Activated T-cell treated with anti-CD3 and anti-CD28 coated beads for 48 hours (primary cell): ENCODE data around the gene TRIM34.
"Not testable (repeated sequence)": the region's sequence is repeated elsewhere in the genome, so short reads cannot be mapped to it uniquely, and the experiment has no call there.

ENCODE experiments used
- DNase-seq: peaks from one replicate; pipeline ENCODE4 v3.0.0-alpha.2; 2020; ENCODE audit warnings: low read depth

The TRIM34 gene, protein sequence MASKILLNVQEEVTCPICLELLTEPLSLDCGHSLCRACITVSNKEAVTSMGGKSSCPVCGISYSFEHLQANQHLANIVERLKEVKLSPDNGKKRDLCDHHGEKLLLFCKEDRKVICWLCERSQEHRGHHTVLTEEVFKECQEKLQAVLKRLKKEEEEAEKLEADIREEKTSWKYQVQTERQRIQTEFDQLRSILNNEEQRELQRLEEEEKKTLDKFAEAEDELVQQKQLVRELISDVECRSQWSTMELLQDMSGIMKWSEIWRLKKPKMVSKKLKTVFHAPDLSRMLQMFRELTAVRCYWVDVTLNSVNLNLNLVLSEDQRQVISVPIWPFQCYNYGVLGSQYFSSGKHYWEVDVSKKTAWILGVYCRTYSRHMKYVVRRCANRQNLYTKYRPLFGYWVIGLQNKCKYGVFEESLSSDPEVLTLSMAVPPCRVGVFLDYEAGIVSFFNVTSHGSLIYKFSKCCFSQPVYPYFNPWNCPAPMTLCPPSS

DNA sequence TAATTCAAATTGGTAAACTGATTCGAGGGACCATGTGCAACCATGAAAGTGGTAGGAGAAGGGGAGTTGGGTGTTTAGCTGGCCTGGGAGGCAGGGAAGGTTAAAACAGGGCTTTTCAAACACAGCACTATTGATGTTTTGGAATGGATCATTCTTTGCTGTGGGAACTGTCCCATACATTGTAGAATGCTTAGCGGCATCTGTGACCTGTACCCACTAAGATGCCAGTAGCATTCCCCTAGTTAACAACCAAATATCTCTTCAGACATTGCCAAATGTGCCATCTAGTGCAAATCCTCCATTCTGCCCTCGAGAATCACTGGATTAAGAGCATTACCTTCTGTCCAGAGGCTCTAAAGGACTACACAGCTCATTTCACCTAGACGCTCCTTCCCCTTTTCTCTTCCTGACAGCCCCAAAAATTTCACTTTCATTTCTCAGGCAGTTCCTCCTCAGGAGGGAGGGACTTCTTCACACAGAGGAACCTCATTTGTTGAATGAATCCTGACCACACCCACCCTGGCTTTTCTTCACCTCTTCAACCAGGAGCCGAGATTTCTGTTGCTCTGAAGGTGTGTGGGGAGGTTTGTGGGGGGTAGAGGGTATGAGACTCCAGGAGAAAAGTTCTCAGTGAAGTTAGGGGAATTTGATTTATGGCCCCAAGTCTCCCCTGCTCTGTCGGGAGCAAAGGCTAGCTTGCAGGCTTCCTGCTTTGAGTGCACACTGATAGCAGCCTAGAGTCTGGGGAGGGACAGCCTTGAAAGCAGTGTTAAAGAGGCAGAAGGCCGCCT is at the start of gene TRIM34:
TRIM34 (plus strand) TSS at position 513 of the 791 bp plus-strand sequence. CDS start 7,331 bp downstream, outside the sequence.
- DNase-seq: peak; percentile 30

DNA sequence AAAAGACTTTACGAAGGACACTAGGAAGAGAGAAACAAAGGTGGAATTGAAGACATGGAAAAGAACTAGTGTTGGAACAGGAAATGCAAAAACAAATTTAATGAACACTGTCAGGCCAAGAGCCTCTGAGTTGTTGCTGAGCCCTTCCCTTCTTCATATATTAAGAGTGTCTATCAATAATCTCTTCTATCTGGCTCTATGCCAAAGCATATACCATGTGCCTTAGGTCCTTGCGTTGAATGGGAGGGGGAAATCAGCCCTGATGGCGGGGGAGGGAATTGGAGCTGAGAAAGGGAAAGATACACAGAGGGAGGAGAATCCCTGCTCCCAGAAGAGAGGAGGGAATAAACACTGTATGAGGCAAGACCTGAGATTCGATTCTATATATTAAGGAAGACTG is 49.6 kb upstream of the TRIM34 start:
- no peak for DNase-seq

DNA sequence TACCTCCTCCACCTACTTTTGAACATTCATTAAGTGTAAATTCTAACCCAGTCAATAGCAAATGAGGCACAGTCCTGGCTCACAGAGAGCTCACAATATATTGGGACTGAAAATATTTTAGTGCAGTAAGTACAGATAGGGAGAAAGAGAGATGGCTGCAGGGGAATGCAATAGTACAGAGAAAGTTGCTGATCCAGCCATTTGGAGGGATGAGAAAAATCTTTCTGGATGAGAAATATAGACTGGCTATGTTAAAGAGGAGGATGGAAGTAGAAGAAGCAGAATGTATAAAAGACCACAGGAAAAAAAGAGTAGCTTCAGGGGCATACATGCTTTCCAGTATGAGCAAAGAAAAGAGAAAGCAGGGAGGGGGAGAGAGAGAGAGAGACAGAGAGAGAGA is 47.7 kb upstream of the TRIM34 start:
- DNase-seq: no peak

DNA sequence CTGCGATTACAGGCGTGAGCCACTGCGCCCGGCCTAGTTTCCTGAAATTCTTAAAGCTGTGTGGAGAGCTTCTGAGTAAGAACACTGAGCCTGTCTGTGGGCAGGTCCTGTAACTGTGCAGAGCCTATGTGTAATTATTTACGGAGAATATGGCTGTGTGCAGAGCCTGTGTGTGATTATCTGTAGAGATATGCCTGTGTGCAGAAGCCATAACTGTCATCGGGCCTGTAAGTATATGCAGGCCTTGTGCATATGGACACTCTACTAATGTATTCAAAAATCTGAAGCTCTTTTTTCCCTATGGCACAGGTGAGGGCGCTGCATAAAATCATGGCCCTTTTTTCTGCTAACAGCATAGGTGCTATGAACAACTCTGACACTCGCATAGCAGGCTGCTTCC is 44.2 kb upstream of the TRIM34 start, which contains the start of gene OR52B6:
OR52B6 (plus strand) TSS at position 301 of the 400 bp plus-strand sequence; CDS start at position 301, 0 bp downstream.
- DNase-seq: no peak

DNA sequence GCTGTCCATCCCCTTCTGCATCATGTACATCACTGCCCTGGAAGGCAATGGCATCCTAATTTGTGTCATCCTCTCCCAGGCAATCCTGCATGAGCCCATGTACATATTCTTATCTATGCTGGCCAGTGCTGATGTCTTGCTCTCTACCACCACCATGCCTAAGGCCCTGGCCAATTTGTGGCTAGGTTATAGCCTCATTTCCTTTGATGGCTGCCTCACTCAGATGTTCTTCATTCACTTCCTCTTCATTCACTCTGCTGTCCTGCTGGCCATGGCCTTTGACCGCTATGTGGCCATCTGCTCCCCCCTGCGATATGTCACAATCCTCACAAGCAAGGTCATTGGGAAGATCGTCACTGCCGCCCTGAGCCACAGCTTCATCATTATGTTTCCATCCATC is 43.8 kb upstream of the TRIM34 start:
- DNase-seq: no peak

DNA sequence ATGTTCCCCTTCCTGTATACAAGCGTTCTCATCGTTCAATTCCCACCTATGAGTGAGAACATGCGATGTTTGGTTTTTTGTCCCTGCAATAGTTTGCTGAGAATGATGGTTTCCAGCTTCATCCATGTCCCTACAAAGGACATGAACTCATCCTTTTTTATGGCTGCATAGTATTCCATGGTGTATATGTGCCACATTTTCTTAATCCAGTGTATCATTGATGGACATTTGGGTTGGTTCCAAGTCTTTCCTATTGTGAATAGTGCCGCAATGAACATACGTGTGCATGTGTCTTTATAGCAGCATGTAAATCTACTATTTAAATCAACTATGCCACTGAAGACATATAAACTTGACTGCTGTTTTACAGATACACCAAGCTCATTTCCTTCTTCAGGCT is 40.3 kb upstream of the TRIM34 start:
- not testable (repeated sequence) for DNase-seq

DNA sequence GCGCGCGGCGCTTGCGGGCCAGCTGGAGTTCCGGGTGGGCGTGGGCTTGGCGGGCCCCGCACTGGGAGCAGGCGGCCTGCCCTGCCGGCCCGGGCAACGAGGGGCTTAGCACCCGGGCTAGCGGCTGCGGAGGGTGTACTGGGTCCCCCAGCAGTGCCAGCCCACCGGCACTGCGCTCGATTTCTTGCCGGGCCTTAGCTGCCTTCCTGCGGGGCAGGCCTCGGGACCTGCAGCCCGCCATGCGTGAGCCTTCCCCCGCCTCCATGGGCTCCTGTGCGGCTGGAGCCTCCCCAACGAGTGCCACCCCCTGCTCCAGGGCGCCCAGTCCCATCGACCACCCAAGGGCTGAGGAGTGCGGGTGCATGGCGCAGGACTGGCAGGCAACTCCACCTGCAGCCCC is 34.9 kb upstream of the TRIM34 start:
- not testable (repeated sequence) for DNase-seq

DNA sequence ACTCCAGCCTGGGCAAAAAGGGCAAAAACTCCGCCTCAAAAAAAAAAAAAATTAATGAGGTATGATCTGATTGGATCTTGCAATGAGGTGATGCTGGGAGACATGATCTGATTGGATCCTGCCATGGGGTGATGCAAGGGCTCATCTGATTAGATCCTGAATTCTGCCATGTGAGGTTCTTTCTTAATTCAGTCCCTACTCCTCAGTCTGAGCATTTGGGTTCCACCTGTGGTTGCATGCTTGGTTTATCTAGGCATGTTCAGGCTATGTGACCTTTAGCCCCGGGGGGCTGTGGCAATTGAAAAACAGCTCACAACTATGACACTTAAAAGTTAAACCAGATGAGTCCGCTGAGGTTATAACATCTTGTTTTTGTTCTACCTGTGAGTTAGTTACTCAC is 33.2 kb upstream of the TRIM34 start:
- DNase-seq: no peak

DNA sequence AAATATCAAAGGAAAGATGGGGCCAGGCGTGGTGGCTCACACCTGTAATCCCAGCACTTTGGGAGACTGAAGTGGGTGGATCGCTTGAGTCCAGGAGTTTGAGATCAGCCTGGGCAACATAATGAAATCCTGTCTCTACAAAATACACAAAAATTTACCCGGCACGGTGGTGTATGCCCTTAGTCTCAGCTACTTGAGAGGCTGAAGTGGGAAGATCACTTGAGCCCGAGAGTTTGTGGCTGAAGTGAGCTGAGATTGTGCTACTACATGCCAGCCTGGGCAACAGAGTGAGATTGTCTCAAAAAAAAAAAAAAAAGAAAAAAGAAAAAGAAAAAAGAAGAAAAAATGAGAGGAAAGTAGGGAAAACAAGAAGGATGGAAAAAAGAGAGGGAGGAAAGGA is 32.2 kb upstream of the TRIM34 start:
- DNase-seq: no peak

DNA sequence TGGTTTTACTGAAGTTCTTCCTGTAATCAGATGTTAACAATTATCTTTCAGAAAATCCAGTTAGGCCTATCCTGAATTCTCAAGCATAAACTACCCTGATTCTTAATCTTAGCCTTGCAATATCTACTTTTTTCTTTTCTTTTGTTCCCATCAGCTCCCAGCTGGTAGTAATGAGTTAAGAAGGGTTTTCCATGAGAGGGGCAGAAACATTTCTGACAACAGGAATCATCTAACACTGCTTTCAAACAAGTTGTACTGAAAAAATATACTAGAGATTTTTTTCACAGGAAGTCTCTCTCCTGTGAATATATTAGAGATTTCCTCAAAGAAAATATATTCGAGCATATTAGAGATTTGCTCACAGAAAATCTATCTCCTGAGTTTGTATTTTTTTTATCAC is 31.7 kb upstream of the TRIM34 start:
- DNase-seq: no peak

DNA sequence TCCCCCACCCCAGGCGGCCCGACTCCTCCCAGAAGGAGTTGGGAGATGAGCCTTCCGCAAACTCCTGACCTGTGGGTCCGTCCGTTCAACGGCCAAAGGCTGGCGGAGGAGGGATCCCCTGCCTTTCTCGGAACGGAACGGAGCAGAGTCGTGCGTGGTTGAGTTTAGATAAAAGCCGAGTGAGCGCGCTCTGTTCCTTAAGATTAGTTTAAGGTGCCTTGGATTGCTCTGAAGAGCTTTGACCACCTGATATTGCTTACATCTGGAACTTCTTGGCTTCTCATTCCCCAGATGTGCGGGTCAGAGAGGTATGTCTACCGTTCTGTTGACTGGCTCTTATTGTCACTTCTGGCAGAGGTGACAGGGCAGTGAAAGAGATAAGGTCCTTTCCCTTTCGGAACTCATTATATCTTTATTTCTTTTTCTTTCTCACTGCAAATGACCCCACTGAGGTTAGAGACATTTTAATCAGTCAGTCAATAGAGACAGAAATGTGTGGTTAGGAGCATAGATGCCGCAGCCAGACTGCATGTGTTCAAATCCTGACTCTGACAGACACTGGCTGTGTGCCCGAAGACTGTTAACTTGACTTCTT is 28.1 kb upstream of the TRIM34 start, which contains the start of gene TRIM6:
TRIM6 (plus strand) TSS at position 31 of the 595 bp plus-strand sequence; CDS start at position 292, 261 bp downstream.
- DNase-seq: no peak

DNA sequence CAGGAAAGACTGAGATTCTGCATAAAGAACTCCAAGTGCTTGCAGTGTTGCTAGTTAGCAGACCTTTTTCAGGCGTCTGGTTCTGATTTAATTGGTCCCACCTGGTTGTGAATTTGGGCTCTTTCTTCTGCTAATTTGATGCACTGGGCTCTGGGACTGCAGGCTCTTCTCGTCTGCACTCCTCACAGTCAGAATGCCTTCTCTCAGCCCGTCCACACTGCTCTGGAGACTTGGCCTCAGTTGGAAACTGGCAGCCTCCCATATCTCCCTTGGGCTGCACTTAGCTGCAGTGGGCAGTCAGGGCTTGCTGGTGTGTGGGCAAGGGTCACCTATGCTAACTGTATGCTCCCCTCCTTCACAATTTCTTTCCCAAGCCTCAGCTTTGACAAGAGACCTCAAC is 26.8 kb upstream of the TRIM34 start:
- DNase-seq: no peak

DNA sequence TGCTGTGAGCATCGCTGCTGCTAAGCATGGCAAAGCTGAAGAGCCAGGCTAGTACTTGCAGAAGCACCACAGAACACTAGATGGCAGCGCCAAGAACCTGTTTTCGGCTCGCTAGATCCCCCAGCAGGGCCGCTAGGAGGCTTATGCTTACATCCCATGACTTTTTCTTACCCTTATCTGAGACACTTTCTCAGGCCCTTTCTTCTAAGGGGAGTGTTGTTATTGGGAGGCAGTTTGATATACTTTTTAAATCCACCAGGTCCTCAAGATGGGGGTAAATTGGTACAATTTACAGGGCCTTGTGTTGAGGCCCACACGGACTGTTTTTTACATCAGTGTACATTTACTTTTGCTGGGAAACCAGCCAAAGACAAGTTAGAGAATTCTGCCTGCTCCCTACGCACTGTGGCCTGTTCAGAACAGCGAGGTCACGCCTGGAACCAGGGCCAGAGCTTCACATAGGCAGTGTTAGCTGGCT is 24.4 kb upstream of the TRIM34 start:
- peak; percentile 38 for DNase-seq

DNA sequence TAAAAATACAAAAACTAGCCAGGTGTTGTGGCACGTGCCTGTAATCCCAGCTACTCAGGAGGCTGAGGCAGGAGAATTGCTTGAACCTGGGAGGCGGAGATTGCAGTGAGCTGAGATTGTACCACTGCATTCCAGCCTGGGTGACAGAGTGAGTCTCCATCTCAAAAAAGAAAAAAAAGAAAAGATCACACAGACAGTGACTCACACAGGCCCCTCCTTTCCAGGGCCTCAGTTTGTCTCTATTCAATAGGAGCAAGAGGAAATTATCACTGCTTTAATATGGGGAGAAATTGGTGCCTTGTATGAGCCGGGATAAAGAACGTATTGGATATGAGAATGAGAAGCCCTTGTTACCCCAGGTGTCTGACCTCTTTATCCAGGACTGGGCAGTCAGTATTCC is 22.0 kb upstream of the TRIM34 start:
- DNase-seq: not testable (repeated sequence)

DNA sequence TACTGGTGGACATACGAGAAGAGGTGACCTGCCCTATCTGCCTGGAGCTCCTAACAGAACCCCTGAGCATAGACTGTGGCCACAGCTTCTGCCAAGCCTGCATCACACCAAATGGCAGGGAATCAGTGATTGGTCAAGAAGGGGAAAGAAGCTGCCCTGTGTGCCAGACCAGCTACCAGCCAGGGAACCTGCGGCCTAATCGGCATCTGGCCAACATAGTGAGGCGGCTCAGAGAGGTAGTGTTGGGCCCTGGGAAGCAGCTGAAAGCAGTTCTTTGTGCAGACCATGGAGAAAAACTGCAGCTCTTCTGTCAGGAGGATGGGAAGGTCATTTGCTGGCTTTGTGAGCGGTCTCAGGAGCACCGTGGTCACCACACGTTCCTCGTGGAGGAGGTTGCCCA is 21.5 kb upstream of the TRIM34 start:
- no peak for DNase-seq

DNA sequence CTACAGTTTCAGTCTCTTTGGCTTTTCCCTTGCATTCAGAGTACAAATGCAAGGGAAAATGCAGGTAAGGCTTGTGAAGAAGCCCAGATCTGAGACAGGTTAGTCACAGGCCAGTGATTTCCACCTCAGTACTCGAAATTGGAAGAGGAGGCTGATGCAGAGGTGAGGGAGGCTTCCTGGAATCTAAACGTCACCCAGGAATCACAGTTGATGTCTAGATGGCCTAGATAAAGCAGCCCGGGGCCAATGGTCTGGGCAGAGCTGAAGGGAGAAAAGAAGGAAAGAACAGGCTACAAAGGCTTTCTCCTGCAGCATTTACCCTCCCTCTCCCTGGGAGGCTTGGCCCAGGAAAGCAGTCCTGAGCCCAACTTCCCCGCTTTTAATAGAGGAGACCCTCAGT is 19.9 kb upstream of the TRIM34 start:
- DNase-seq: no peak

DNA sequence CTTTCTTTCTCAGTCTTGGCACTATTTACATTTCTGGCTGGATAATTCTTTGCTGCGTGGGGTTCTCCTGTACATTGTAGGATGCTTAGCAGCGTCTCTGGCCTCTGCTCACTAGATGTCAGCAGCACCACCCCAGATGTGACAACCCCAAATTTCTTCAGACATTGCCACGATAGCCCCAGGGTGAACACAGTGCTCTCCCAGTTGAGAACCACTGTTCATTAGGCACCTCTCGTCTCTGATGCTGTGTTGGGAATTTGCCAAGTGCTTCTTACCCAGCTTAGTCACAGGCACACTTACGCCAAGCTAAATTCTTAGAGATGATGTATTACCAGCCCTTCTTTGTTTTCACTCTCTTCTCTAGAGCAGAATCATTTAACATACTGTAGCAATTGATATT is 19.0 kb upstream of the TRIM34 start:
- no peak for DNase-seq

DNA sequence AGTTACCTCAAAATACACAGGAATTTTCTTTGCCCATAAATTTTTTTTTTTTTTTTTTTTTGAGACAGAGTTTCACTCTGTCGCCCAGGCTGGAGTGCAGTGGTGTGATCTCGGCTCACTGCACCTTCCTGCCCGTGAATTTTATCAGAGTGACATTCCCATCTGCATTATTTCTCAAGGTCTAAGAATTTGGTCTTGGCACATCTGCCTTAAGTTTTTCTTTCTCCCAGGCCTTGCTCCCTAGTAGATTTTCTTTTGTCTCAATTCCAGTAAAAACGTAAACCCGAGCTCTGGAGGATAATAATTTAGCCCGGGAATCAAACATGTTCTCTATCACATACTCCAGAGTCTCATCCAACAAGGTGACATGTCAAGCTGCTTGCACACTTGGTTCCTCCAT is 16.0 kb upstream of the TRIM34 start:
- no peak for DNase-seq

DNA sequence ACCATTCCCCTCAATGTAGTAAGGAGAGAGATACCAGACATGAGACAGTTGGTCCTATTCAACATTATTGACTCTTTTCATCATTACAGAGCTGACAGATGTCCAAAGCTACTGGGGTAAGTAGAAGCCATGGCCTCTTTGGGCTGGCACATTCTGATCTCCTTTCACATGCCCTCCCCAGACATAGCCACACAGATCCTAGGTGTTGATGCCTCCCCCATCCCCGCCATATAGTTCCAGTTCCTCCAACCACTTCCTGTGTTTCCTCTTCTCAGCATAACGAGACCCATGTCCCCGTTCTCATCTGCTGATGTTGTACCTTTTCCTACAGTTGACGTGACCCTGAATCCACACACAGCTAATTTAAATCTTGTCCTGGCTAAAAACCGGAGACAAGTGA is 14.4 kb upstream of the TRIM34 start:
- no peak for DNase-seq

DNA sequence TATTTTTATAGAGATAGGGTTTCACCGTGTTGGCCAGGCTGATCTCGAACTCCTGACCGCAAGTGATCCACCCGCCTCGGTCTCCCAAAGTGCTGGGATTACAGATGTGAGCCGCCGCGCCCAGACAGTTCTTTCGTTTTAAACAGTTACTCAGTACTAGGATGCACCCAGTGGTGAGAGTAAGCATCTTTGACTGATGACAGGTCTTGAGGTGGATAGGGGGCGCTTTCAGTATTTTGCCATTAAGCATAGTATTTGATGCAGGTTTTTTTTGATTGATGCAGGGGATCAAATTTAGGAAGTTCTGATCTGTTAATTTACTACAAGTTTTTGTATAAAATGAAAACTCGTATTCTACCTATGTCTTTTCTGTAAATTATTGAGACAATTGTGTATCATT is 13.2 kb upstream of the TRIM34 start:
- DNase-seq: no peak

DNA sequence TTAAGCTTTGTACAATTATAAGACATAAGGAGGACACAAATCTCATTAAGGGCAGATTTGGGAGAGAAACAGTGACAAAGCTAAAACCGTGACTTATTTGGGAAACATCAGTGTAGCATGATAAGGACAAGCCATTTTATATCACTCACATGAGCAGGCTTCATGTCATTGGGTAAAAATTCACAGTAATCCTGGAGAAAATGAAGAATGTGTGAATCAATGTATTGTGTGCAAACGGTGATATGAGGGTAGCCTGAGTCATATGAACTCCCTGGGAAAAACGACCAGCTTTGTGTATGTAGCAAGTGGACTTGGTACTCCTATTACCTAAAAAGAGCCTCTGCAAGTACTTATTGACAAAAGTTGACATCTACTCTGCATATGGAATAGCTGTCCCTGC is 6.0 kb upstream of the TRIM34 start:
- no peak for DNase-seq
